CD1c-positive myeloid dendritic cell (primary cell): ENCODE results near the gene COMMD6.
"Not testable (repeated sequence)": the region's sequence is repeated elsewhere in the genome, so short reads cannot be mapped to it uniquely, and the experiment has no call there.

Source experiments
- DNase-seq: peaks from one replicate; pipeline ENCODE4 v3.0.0-alpha.2; 2016; ENCODE audit errors: extremely low spot score

COMMD6 gene

DNA sequence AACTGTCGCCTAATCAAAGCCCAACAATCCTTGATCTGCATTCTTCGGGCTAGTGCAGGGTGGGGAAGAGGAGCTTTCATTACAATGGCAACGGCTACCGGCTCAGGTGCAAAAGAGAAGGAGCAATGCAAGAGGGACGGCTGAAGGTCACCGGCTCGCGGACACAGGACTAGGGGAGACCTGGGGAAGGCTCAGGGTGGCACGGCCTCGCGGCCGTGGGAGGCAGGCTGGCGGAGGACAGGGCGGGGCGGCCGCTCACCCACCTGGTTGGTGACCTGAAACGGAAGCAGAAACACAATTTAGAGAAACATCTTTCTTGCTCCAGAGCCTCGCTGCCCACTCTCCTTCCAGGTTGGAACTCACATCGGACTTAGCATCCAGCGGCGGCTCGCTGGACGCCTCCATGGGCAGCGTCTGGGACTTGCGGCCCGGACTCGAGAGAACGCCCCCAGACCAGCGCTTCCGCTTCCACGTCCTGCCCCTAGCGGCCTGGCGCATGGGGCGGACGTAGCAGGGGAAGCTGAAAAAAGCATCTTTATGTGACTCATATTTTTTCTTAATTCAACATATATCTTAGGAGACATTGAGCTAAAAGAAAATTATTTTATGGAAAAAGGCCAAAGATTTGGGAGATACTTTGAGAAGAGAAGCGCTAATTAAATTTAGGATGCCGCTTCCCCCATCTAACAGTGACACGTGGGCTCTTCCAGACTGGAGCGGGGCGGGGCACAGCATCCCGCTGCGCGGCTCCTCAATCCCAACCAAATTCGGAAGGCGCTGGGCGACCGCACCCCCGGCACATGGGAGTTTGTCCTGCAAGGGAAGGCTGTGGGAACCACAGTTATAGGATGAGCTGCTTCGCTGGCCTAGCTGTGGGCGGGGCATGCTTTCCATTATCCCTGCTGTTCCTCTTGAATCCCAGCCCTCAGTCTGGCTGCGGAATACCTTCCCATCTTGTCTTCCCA lies at the start of gene COMMD6:
Gene COMMD6 (minus strand): TSS at position 441 of the 965 bp plus-strand sequence. CDS start 36 bp downstream, at position 405.
- peak; percentile 91 for DNase-seq

DNA sequence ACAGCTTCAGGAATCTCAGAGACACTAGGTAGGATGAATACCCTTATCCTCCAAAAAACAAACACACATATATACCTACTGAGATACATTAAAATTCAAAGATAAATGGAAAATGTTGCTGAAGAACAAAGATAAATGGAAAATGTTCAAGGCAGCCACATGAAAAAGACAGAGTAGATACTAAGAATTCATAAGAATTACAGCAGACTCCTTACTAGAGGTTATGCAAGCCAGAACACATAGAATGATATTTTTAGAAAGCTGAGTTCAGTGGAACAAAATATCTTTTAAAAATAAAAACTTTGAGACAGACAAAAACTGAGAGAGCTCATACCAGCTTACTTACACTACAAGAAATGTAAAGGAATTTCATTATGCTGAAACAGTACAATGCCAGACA lies 47.5 kb upstream of the COMMD6 start:
- no peak for DNase-seq

DNA sequence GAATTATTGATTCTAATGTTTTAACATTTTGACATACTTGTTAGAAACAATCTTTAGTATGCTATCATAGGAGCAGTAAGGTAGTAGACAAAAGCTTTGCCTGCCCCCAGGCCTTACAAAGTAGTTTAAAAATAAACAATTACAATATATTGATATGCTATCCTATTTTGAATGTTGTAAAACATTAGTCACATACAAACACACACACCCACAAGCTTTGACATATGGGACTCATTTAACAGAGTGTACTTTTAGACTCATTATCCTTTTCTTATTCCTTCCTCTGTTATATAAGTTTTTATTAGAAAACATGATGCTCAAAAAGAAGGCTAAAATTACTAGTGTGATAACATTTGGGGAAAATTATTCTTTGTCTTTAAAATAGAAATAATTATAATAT lies 45.5 kb upstream of the COMMD6 start:
- no peak for DNase-seq

DNA sequence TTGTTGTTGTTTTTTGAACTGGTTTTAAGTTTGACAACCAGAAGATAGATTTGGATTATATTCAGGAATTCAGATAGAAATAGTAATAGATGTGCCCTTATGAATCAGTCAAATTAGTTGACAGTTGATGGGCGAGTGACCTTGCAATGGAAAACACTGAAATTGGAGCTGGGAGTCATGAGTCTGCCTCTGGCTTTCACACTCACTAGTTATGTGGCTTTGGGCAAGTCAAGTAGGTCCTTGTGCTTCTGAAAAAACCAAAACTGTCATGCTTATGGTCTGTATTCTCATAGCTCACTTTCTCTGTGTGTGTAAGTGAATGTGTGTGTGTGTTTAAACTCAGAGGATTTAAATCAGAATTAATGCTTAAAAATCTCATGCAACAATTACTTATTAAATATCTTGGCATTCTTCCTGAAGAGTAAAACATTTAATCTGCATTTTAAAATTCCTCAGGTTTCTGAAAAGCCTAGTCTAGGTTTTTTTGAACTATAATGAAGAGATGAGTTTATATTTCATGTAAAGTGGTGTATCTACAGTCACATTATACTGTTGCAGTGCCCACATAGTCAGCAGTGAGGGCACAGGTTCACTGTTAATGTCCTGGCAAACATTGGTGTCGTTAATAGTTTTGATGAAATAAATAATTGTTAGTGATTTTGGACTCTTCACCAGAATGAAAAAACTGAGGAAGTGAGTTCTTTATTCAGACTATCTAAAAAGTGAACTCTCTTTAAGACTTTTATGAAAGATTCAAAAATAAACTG lies 44.4 kb upstream of the COMMD6 start:
- no peak for DNase-seq

DNA sequence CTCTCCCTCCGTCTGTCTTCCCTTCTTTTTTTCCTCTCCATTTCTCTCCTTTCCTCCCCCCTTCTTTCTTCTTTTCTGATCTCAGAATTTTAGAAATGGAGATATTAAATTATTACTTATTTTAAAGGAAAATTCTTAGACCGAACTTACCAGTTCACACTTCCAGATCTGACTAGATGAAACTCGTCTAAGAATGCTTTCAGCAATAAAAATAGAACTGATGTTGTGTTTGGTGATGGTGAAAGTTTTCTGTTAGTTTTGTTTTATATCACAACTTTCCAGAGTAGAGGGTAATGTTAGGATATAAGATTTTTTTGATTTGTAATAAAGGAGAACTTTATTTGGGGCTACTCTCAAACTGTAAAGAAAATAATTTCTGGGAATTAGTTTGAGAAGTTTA lies 41.9 kb upstream of the COMMD6 start:
- DNase-seq, result no peak

DNA sequence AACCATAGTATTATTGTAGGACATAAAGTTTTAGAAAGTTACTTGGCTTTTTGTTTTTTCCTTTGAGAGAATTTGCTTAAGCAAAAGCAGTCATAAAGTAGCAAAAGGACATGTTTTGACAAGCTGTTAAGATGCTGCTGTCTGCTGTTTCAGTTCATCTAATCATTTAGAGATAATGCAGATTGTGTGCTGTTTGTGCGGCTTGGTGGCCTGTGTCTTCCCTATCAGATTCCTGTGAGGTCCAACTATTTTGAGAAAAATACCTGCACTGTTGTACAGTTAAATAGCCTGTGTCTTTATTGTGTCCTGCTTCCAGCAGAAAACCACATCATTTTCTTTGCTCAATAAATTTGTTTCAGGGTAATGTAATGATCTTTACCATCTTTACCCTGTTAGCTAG lies 31.9 kb upstream of the COMMD6 start:
- DNase-seq, result no peak

DNA sequence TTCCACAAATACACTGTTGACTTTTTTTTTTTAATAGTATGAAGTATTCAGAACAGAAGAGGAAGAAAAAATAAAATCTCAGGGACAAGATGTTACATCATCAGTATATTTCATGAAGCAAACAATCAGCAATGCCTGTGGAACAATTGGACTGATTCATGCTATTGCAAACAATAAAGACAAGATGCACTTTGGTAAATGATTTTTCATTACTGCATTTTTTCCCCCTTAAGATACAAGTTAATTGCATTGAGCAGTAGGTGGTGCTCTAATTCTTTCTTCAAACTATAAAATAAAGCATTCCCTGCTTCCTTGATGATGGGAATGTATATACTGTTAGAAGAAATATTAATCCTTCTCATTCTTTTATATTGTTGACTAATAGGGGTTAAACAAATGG lies 29.0 kb upstream of the COMMD6 start:
- no peak for DNase-seq

DNA sequence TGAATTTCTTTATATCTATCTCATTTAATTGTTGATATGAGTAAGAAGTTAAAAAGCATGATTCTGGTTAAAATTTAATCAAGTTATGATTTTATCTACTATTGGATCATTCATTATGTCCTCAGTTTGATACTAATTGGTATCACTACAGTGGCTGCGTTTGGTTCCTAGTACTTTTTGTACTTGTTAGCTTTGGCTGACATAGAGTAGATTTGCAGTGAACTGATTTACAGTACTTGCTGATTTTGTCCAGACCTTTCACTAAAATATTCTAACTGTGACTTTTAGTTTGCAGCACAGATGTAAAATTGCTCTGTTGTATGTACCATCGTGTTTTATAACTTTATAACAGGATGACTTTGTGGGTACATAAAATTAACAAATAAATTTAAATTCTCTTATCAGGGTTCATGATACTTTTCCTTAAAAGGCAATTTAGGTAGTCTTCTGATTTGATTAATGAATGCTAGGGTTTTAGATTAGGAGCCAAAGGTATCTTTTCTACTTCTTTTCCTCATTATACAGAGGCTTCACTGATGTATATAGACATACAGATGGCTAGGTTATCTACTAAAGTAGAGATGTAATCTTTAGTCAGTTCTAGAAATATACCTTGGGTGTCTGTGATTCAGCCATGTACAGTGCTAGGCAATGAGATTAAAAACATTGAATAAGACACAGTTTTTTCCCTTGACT lies 20.7 kb upstream of the COMMD6 start:
- no peak for DNase-seq

DNA sequence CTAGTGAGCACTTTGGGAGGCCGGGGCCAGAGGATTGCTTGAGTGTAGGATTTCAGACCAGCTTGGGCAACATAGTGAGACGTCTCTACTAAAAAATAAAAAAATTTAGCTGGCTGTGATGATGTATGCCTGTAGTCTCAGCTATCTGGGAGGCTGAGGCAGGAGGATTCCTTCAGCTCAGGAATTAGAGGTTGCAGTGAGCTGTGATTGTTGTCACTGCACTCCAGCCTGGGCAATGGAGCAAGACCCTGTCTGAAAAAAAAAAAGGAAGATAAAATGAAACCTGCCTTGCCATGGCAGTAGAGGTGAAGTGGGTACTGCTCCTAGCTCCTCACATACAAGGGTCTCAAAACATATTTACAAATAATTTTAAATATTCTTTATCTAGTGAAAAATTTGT lies 19.3 kb upstream of the COMMD6 start:
- no peak for DNase-seq

DNA sequence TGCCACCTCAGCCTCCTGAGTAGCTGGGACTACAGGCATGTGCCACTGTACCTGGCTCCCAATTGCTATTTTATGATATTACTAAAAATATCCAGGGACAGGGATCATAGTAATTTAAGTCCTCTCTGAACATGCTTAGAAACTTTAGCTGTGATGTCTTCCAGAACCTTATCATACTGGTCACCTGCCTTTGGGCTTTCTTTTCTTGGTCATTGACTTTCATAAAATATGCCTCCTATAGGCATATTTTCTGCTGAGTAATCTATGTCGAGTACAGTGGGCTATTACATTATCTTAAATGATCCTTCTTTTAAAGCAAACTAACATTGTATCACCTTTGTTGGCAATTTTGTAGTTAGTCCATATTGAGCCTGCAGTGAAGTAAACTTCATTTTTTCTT lies 18.2 kb upstream of the COMMD6 start:
- no peak for DNase-seq

DNA sequence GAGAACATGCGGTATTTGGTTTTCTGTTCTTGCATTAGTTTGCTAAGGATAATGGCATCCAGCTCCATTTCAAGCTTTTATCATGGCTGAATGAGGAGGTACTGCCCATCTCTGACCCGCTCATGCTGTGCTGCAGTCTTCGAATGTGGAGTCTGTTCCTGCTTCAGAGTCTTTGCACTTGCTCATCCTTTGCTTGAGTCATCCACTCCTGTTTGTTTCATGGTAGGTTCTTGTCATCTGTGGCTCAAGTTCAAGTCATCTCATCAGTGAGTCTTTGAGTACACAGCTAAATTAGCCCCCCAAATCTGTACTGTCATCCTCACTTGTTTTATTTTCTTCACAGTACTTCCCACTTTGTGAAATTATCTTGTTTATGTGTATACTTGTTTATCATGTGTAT lies 17.3 kb upstream of the COMMD6 start:
- no peak for DNase-seq

DNA sequence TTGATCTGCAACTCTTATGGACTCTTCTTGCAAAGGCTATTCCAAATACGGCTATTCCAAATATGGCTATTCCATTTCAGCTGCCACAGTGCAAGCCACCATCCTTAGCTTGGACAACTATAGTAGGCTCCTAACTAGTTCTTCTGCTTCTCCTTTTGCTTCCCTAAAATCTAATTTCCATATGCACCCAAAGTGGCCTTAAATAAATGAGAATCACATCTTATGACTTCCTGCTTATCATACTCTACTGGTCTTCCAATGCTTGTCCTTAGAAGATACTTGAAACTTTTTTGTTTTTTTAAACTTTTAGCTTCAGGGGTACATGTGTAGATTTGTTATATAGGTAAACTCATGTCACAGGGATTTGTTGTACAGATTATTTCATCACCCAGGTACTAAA lies 16.8 kb upstream of the COMMD6 start:
- peak; percentile 16 for DNase-seq

DNA sequence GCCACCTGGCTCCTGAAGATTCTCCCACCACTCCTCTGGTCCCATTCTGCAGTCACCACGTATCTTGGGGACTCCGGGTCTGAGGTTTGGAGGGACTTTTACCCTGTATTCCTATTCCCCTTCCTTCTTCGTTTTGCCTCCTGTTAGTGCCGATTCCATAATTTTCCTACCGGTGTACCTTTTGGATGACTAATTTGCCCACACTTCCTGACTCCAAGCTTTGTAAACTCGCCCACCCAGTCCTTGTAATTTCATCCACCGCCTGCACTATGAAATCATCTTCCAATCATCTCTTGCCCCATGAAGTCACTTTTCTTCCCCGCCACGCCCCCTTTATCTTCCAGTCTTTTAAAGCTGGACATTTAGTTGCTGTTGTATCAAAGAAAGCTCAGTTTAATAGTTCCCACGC lies 12.5 kb upstream of the COMMD6 start:
- peak; percentile 55 for DNase-seq

DNA sequence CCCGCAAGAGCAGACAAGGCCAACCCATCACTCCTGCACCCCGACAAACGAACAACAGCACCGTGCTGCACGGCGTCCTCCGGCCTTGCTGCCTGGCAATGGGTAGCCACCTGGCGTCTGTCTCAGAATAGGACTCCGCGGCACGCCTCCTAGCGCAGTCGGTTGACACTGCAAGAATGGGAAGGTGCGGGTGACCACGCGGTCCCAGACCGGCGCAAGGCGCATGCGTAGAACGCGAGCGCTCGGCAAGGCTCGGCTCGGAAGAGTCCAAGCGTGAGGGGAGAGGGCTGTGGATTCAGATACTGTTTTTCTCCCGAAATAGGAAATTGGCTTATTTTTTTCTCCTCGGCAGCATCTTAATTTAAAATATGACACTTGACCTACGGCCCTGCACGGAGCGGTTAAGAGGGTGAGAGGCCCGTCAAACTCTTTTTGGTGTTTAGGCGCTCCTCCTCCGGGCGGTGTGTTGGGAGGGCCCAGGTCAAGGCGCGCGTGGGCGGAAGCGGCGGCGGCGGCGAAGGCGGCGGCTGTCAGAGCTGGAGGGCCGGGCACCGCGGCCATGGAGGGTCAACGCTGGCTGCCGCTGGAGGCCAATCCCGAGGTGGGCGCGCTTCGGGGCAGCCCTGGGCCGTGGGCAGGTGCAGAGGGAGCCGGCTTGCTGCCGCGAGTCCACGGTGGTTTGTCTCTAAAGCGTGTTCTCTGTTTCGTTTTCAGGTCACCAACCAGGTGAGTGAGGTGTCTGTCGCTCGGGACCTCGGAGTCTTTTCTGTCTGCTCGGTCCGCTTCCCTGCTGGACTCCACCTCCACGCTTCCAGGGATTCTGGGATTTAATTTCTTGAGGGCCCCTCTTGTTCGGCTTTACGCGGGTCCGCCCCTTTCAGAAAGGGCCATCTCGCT lies 11.9 kb upstream of the COMMD6 start, which contains the start of gene UCHL3:
Gene UCHL3 (plus strand): TSS at position 530 of the 897 bp plus-strand sequence. CDS start 30 bp downstream, at position 560.
- DNase-seq, result peak; percentile 99

DNA sequence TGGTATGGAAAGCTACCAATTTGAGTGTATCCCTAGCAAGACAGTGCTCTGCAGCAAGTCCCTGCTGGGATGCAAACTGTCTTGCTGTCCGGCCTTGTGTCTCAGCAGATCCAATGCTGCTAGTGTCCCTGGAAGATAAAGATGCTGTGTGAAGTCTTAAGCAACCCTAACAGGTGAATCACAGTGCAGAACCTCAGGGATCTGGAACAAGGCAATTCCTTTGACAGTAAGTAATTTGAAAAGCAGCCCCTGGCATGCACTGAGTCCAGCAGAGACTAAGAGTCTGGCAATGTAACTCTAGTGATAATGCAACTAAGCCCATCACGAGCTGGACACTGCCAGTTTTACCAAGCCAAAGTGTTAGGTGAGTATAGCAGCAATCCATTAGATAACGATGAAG lies 10.3 kb upstream of the COMMD6 start:
- no peak for DNase-seq

DNA sequence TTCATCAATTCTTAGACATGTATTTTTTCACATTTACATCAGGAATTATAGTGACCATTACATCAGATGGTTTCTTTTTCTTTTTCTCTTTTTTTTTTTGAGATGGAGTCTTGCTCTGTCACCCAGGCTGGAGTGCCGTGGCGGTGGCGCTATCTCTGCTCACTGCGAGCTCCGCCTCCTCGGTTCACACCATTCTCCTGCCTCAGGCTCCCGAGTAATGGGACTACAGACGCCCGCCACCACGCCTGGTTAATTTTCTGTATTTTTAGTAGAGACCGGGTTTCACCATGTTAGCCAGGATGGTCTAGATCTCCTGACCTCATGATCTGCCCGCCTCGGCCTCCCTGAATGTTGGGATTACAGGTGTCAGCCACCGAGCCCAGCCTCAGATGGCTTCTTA lies 7.7 kb upstream of the COMMD6 start:
- not testable (repeated sequence) for DNase-seq

DNA sequence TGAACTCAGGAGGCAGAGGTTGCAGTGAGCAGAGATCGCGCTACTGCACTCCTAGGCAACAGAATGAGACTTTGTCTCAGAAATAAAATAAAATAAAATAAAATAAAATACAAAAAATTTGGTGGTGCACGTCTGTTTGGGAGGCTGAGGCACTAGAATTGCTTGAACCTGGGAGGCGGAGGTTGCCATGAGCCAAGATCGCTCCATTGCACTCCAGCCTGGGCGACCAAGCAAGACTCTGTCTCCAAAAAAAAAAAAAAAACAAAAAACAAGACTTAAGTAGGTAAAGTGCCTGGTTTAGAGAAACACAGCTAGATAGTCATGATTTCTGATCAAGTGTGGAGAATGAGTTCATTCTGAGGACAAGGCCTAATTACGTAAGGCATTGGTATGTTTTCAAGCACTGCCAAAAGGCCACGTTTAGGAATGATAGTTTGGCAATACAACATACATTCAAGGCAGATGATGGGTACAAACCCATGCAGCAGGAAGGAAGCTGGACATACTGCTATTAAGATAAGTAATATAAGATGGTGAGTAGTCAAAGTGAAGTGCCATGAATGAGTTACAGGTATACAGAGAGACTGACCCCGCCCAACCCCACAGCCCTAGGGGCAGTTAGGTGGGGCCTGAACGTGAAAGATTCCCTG lies 7.2 kb upstream of the COMMD6 start:
- no peak for DNase-seq

DNA sequence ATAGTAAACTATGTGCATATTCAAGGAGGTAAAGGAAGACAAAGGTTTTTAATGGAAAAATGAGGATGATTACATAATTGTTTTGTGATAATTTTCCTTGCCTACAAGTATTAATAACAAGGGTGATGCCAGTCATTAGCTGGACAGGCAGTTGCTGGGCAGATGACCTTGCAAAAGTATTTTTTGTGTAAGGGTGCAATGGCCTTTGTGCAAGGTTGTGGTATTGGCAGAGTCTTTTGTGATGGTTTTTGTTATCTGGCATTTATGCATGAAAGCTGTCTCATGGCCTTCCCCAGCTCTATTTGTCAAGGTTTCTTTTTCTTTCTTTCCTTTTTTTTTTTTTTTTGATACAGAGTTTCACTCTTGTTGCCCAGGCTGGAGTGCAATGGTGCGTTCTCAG lies 4.3 kb upstream of the COMMD6 start:
- DNase-seq, result no peak

DNA sequence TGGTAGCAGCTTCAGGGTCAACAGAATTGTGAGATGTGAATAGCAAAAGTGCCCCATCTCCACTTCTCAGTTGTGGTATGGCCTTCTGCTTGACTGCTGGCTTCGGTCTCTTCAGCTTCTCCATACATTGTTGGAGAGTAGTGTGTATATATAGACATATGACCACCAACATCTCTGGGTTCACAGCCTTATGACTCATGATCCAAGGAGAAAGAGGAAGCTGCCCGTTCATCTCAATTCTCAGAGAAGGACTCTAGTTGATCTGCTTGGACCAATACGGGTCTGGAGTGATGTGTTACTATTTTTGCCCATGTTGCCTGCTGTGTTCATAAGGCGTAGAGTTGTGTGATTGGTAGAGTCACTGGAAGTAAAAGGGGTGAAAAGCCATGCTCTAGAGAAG lies 3.6 kb upstream of the COMMD6 start:
- peak; percentile 83 for DNase-seq

DNA sequence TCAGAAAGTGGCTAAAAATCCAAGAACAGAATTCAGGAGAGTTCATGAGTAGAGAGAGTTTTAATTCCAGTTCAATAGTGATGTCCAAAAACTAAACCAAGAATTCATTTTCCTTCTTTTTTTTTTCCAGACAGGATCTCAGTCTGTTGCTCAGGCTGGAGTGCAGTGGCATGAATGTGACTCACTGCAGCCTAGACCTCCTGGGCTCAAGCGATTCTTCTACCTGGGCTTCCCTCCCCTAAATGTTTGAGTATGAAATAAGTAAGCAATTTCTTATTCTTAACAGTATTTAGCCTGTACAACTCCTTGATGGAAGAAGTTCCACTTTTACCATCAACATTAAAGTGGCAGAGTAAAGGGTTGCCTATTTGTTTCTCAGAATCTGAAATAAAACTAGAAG lies 3.8 kb downstream of the COMMD6 start:
- no peak for DNase-seq

DNA sequence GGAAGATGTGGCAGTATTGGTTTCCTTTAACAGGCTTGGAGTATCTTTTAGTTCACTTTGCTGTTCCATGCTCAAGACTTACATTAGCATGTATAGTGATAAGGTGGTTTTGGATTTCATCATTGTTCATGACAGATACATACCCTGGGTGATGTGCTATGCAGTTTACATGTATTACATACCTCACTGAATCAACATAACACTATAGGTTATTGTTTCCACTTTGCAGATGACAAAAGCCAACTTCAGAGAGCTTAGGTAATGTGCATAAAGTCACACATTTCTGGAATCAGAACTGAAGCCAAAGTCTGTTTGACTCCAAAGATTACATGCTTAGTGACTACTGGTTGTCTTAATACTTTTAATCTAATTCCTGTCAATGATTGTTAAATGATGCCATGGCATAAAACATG lies 7.1 kb downstream of the COMMD6 start:
- DNase-seq, result no peak
